Brain microvascular endothelial cell (primary cell): Measurements from ENCODE around the gene CDH4.

ENCODE experiments used
- DNase-seq: peaks from one replicate; pipeline ENCODE4 v3.0.0-alpha.2; 2020
- H3K27ac ChIP-seq: fragments of 250-450 bp; sonication (Bioruptor Pico); 2 replicates; pipeline ENCODE4 v1.5.1; 2020; ENCODE audit warnings: mild to moderate bottlenecking, moderate library complexity
- H3K27me3 ChIP-seq: fragments of 250-450 bp; sonication (Bioruptor Pico); replicated peaks from 2 replicates; pipeline ENCODE4 v1.5.1; 2020; ENCODE audit warnings: mild to moderate bottlenecking
- H3K36me3 ChIP-seq: fragments of 250-450 bp; sonication (Bioruptor Pico); replicated peaks from 2 replicates; pipeline ENCODE4 v1.5.1; 2020; ENCODE audit warnings: mild to moderate bottlenecking
- H3K4me3 ChIP-seq: 2 replicates; pipeline ENCODE4 v1.5.1; 2011; ENCODE audit warnings: low read depth, mild to moderate bottlenecking, control low read depth, low read length, moderate library complexity
- in situ Hi-C: cut with HindIII; loops from 2 replicates; pipeline ENCODE4 v1.10.0; 2017; ENCODE audit warnings: low sequenced_read_pairs, low pct_ligation_motif_present
- TF ChIP-seq, protein P1 (sequence below): IDR thresholded peaks from 2 replicates; pipeline ENCODE4 v1.5.1; 2011; ENCODE audit warnings: low read depth, mild to moderate bottlenecking, moderate library complexity, low read length, control low read depth, inconsistent platforms; ENCODE audit errors: missing control alignments

The CDH4 gene

DNA sequence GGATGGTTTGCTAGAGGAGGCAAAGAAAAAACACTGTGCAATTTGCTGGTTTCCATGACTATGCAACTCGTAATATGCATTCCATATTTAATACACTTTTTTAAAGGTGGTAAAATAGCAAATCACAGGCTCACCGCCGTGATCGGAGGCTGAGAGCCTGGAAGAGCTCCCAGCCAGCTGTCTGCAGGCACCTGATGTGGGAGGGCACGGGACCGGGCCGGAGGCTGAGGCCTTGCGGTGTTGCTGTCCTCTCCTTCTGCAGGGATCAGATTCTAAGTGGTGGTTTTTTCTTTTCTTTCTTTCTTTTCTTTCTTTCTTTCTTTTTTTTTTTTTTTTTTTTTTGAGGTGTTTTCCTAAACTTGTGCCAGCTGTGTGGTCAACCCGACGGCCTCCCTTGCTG lies 282.3 kb downstream of the CDH4 start:
- in situ Hi-C loops: no loop called here
- TF ChIP-seq, protein P1, sequence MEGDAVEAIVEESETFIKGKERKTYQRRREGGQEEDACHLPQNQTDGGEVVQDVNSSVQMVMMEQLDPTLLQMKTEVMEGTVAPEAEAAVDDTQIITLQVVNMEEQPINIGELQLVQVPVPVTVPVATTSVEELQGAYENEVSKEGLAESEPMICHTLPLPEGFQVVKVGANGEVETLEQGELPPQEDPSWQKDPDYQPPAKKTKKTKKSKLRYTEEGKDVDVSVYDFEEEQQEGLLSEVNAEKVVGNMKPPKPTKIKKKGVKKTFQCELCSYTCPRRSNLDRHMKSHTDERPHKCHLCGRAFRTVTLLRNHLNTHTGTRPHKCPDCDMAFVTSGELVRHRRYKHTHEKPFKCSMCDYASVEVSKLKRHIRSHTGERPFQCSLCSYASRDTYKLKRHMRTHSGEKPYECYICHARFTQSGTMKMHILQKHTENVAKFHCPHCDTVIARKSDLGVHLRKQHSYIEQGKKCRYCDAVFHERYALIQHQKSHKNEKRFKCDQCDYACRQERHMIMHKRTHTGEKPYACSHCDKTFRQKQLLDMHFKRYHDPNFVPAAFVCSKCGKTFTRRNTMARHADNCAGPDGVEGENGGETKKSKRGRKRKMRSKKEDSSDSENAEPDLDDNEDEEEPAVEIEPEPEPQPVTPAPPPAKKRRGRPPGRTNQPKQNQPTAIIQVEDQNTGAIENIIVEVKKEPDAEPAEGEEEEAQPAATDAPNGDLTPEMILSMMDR: no peak
- Histone ChIP-seq H3K4me3 (no peak overlapping the region), H3K27ac (no peak overlapping the region), H3K36me3 (no peaks in the 10 kb centered on the region), H3K27me3 (no peaks in the 10 kb centered on the region)
- DNase-seq: no peak

DNA sequence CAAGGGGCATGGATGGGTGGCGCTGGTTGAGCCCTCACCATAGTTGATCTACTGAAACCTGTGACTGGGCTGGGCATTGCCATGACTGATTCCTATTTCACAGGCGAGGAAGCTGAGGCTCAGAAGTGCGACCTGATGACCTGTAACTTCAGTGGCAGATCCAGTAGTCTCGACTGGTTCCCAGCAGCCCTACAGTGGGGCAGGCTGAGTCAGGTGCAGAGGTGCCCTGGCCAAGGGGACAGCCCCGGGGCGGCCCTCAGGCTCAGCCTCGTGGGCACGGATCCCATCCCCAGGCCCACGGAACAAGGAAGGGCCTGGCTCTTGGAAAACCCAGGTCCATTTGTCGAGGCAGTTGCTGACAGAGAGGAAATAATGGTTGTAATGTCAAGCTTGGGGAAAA lies 283.0 kb downstream of the CDH4 start:
- no peak for DNase-seq
- Histone ChIP-seq H3K27ac (no peak overlapping the region), H3K36me3 (no peaks in the 10 kb centered on the region), H3K4me3 (no peak overlapping the region), H3K27me3 (no peaks in the 10 kb centered on the region)
- TF ChIP-seq, protein P1: no peak
- in situ Hi-C loops: no loop called here

DNA sequence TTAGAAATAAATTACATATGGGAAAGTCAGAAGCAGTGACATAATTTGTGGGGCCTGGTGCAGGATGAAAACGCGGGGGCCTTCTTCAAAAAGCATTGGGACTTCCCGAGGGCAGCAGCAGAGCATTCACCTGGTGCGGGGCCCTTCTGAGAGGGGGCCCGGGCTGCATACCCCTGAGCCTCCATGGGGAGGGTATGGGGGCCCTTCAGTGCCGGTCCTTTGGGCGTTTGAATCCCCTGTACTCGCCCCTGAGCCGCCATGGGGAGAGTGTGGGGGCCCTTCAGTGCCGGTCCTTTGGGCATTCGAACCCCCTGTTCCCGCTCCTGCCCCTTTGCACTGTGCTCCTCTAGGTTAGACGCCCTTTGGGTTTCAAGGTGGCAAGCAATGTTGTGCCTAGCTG lies 283.5 kb downstream of the CDH4 start:
- Histone ChIP-seq H3K4me3 (no peak overlapping the region), H3K27ac (no peak overlapping the region), H3K27me3 (no peaks in the 10 kb centered on the region), H3K36me3 (no peaks in the 10 kb centered on the region)
- TF ChIP-seq, protein P1: no peak
- DNase-seq: no peak
- in situ Hi-C loops: no loop called here

DNA sequence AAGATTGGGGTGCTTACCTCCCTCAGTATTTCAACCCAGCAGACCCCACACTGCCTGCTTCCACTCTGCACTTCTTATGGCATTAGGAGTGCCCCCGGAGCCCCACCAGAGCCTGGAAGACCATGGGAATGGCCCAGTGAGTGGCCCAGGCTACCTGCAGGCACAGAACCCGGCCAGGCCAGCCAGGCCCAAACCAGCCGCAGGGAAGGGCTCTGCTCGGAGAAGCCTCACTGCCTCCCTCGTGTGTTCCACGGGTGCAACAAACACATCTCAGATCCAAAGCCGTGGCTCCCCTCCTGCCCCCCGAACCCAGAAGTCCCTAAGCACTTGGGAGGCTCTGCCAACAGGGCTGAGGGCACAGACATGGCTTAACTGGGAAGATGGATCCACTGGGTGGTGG lies 283.9 kb downstream of the CDH4 start:
- H3K27me3 ChIP-seq: no peaks in the 10 kb centered on the region
- no peak overlapping the region for H3K27ac ChIP-seq
- in situ Hi-C loops: no loop called here
- H3K4me3 ChIP-seq: no peak overlapping the region
- no peaks in the 10 kb centered on the region for H3K36me3 ChIP-seq
- no peak for DNase-seq
- TF ChIP-seq, protein P1: no peak

DNA sequence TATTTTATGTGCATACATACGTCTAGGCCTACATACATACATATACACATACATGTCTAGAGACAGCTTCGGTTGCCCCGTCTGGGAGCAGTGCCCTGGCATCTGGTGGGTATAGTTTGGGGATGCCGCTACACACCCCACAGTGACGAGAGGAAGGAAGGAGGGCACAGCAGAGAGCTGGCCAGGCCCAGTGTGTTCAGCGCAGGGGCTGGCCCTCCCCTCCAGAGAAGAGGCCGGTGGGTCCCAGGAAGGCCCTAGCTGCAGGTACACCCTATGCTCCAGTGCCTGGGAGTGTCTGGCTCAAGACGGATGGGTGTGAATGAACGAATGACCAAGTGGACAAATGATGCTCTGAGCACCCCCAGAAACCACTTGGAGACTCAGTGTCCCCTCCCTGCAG lies 284.6 kb downstream of the CDH4 start:
- Histone ChIP-seq H3K4me3 (no peak overlapping the region), H3K27ac (no peak overlapping the region), H3K27me3 (no peaks in the 10 kb centered on the region), H3K36me3 (no peaks in the 10 kb centered on the region)
- TF ChIP-seq, protein P1: no peak
- no peak for DNase-seq
- in situ Hi-C loops: no loop called here
